Measurements from ENCODE around the gene CIDEB.

DNA sequence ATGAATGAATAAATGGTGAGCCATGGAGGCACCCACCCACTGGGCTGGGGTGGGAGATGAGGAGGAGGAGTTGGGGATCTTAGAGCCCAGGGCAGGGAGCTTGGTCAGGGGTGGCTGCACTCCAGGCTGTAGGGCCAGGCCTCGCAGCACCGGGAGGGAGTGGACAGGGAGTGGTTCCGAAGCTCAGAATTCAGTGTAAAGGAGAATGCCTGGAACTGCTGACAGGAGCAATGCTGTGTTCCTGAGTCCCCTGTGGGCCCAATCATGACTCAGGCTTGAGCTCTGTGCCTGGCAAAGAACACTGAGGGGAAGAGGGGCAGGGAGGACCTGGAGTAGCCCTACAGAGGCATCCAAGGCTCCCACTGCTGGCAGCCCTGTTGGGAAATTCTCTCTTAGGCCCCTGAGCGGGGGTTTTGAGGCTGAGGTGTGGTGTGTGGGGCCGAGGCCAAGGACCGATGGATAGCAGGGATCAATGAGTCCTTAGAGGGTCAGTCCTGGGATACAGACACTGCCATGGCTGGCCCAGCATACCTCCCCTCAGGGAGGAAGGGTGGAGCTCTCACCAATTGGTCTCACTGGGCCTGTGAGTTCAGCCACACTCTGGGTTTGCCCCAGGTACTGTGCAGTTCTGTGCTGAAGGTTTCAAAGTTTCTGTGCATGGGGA, 26.8 kb downstream of the CIDEB start:
- TF ChIP-seq, protein P1, sequence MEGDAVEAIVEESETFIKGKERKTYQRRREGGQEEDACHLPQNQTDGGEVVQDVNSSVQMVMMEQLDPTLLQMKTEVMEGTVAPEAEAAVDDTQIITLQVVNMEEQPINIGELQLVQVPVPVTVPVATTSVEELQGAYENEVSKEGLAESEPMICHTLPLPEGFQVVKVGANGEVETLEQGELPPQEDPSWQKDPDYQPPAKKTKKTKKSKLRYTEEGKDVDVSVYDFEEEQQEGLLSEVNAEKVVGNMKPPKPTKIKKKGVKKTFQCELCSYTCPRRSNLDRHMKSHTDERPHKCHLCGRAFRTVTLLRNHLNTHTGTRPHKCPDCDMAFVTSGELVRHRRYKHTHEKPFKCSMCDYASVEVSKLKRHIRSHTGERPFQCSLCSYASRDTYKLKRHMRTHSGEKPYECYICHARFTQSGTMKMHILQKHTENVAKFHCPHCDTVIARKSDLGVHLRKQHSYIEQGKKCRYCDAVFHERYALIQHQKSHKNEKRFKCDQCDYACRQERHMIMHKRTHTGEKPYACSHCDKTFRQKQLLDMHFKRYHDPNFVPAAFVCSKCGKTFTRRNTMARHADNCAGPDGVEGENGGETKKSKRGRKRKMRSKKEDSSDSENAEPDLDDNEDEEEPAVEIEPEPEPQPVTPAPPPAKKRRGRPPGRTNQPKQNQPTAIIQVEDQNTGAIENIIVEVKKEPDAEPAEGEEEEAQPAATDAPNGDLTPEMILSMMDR (conservative IDR thresholded peaks at IDR 0.05): no peak
- TF ChIP-seq EZH2 (IDR thresholded peaks at IDR 0.05; ENCODE audit: low read depth): no peak

Measured in PC-9 (cell line).